Measurements from ENCODE around the gene ACTR1A. TPM values are rescaled to one million over a fixed set of nuclear protein-coding genes. Genes with fewer than 3 reads are reported as not detected.

The ACTR1A gene
- total RNA-seq, 1 donor from 2014 or later = 67.3 TPM

GRCh38 chr10:102452672-102453340 lies 49.7 kb downstream of the ACTR1A start:
- peak; percentile 14 for ATAC-seq

- peak; percentile 69 for ATAC-seq
Observed at GRCh38 chr10:102451105-102451969, 51.2 kb downstream of the ACTR1A start, which contains the start of gene C10orf95. C10orf95 (minus strand) TSS chr10:102451543; CDS start chr10:102451093, 450 bp downstream.

- peak; percentile 86 for ATAC-seq
Observed at GRCh38 chr10:102450374-102451104, 52.0 kb downstream of the ACTR1A start.

GRCh38 chr10:102450124-102450373 lies 52.5 kb downstream of the ACTR1A start:
- ATAC-seq = no peak

- ATAC-seq = peak; percentile 76
Observed at GRCh38 chr10:102449321-102450123, 53.0 kb downstream of the ACTR1A start.

GRCh38 chr10:102444851-102445250 lies 57.7 kb downstream of the ACTR1A start:
- ATAC-seq = no peak

GRCh38 chr10:102438374-102438773 lies 64.1 kb downstream of the ACTR1A start:
- no peak for ATAC-seq

GRCh38 chr10:102437515-102437914 lies 65.0 kb downstream of the ACTR1A start:
- ATAC-seq = no peak

- no peak for ATAC-seq
Observed at GRCh38 chr10:102436312-102436711, 66.2 kb downstream of the ACTR1A start.

- no peak for ATAC-seq
Observed at GRCh38 chr10:102435529-102436233, 66.8 kb downstream of the ACTR1A start.

GRCh38 chr10:102435133-102435497 lies 67.4 kb downstream of the ACTR1A start:
- no peak for ATAC-seq

- ATAC-seq = no peak
Observed at GRCh38 chr10:102434394-102435132, 67.9 kb downstream of the ACTR1A start.

GRCh38 chr10:102433619-102434046 lies 68.9 kb downstream of the ACTR1A start:
- ATAC-seq = no peak

GRCh38 chr10:102432162-102432950 lies 70.2 kb downstream of the ACTR1A start, which contains the start of gene CUEDC2:
CUEDC2 (minus strand) TSS chr10:102432574; CDS start chr10:102425188, 7,386 bp downstream.
- ATAC-seq = peak; percentile 95

GRCh38 chr10:102431452-102432124 lies 70.9 kb downstream of the ACTR1A start:
- ATAC-seq = peak; percentile 13

GRCh38 chr10:102429468-102429867 lies 73.0 kb downstream of the ACTR1A start:
- ATAC-seq = no peak
